Breast epithelium (tissue), 4 donors: Measurements from ENCODE around the gene PCSK1. TPM values are rescaled to one million over a fixed set of nuclear protein-coding genes. Genes with fewer than 3 reads are reported as not detected.
"Not testable (repeated sequence)": the region's sequence is repeated elsewhere in the genome, so short reads cannot be mapped to it uniquely, and the experiment has no call there.

Experiments
- DNase-seq, 2 donors: peaks; one replicate each; pipeline ENCODE4 v3.0.0-alpha.2; 2019; ENCODE audit warnings: low spot score in 2 of 2
- H3K27ac ChIP-seq, 2 donors: fragments of 200-600 bp; sonication (generic) in 1 of 2; one replicate each; pipeline ENCODE4 v1.5.1; 2016 to 2019; ENCODE audit warnings: mild to moderate bottlenecking in 1 of 2
- H3K27me3 ChIP-seq, 2 donors: fragments of 200-600 bp; sonication (generic) in 1 of 2; one replicate each; pipeline versions ENCODE4 v1.5.1 to v1.6.0; 2017 to 2019; ENCODE audit warnings: control low read depth in 1 of 2, mild to moderate bottlenecking in 1 of 2
- H3K36me3 ChIP-seq: fragments of 200-600 bp; one replicate; pipeline ENCODE4 v1.5.1; 2019
- H3K4me1 ChIP-seq, 2 donors: fragments of 200-600 bp; sonication (generic); one replicate each; pipeline ENCODE4 v1.5.1; 2016 to 2019; ENCODE audit warnings: control low read depth in 1 of 2
- H3K4me3 ChIP-seq, 3 donors: fragments of 200-600 bp; sonication (generic); 1 replicate in 2 of 3; 2 replicates in 1 of 3; pipeline ENCODE4 v1.5.1; 2016 to 2019; ENCODE audit warnings: mild to moderate bottlenecking in 3 of 3, moderate library complexity in 2 of 3
- H3K9me3 ChIP-seq, 2 donors: fragments of 200-600 bp; sonication (generic) in 1 of 2; one replicate each; pipeline ENCODE4 v1.5.1; 2016 to 2019; ENCODE audit warnings: control low read depth in 1 of 2
- CTCF ChIP-seq, 3 donors: fragments of 450-650 bp; IDR thresholded peaks; one replicate each; pipeline ENCODE4 v1.5.1; 2016 to 2017; ENCODE audit warnings: antibody characterized with exemption in 3 of 3, mild to moderate bottlenecking in 3 of 3, moderate library complexity in 3 of 3
- POLR2A ChIP-seq: fragments of 450-650 bp; IDR thresholded peaks from one replicate; pipeline ENCODE4 v1.6.1; 2016; ENCODE audit warnings: antibody characterized with exemption, mild to moderate bottlenecking, moderate library complexity
- POLR2AphosphoS5 ChIP-seq, 3 donors: sonication (generic); formaldehyde crosslinking; IDR thresholded peaks; one replicate each; pipeline ENCODE4 v1.6.1; 2017; ENCODE audit warnings: antibody characterized with exemption in 3 of 3
- intact Hi-C: fragments of 100-400 bp; cut with DNase I; formaldehyde crosslinking; loops from one replicate; pipeline ENCODE4 v1.15.1; 2023; ENCODE audit warnings: low total_unique reads
- total RNA-seq, 3 donors: library from RNA; depleted of rRNA; stranded (reverse); fragments of >200 nt; gene quantifications; one replicate each; pipeline ENCODE4 v1.1.0, GENCODE V29; 2016

Gene PCSK1
- total RNA-seq, 3 donors from 2014 or later: 0.59 to 5.6 (median 2.4) TPM

GRCh38 chr5:96377167-96377566, 55.9 kb downstream of the PCSK1 start:
- no peak for DNase-seq
- Histone ChIP-seq H3K4me3 (no peak overlapping the region), H3K36me3 (no peaks in the 10 kb centered on the region), H3K27me3 (no peaks in the 10 kb centered on the region), H3K9me3 (no peaks in the 10 kb centered on the region), H3K27ac (no peak overlapping the region), H3K4me1 (no peaks in the 10 kb centered on the region)
- no peak for TF ChIP-seq POLR2AphosphoS5 (IDR thresholded peaks at IDR 0.05)
- TF ChIP-seq CTCF (IDR thresholded peaks at IDR 0.05): no peak
- TF ChIP-seq POLR2A: no peak
- intact Hi-C loops: no loop called here

GRCh38 chr5:96374653-96375052, 58.4 kb downstream of the PCSK1 start:
- Histone ChIP-seq H3K9me3 (no peaks in the 10 kb centered on the region), H3K36me3 (no peaks in the 10 kb centered on the region), H3K4me3 (no peak overlapping the region), H3K4me1 (no peaks in the 10 kb centered on the region), H3K27me3 (no peaks in the 10 kb centered on the region), H3K27ac (no peak overlapping the region)
- no peak for DNase-seq
- intact Hi-C loops: no loop called here
- no peak for TF ChIP-seq POLR2A
- no peak for TF ChIP-seq CTCF (IDR thresholded peaks at IDR 0.05)
- TF ChIP-seq POLR2AphosphoS5 (IDR thresholded peaks at IDR 0.05): no peak

- no peak for DNase-seq
- Histone ChIP-seq H3K36me3 (no peaks in the 10 kb centered on the region), H3K27ac (no peak overlapping the region), H3K4me1 (no peaks in the 10 kb centered on the region), H3K9me3 (no peaks in the 10 kb centered on the region), H3K4me3 (no peak overlapping the region), H3K27me3 (no peaks in the 10 kb centered on the region)
- no peak for TF ChIP-seq POLR2A
- no peak for TF ChIP-seq CTCF (IDR thresholded peaks at IDR 0.05)
- intact Hi-C loops: no loop called here
Measured at GRCh38 chr5:96373381-96373733, 59.7 kb downstream of the PCSK1 start.

- H3K4me3 ChIP-seq: no peak overlapping the region
- no peak for DNase-seq
- TF ChIP-seq POLR2A: no peak
- no peaks in the 10 kb centered on the region for H3K36me3 ChIP-seq
- H3K27me3 ChIP-seq: no peaks in the 10 kb centered on the region
- H3K27ac ChIP-seq: no peak overlapping the region
- H3K9me3 ChIP-seq: no peaks in the 10 kb centered on the region
- H3K4me1 ChIP-seq: no peaks in the 10 kb centered on the region
- intact Hi-C loops: no loop called here
Measured at GRCh38 chr5:96372726-96373380, 60.2 kb downstream of the PCSK1 start.

GRCh38 chr5:96370976-96371375, 62.1 kb downstream of the PCSK1 start:
- no peak for DNase-seq
- H3K36me3 ChIP-seq: no peaks in the 10 kb centered on the region
- no peaks in the 10 kb centered on the region for H3K4me1 ChIP-seq
- TF ChIP-seq CTCF (IDR thresholded peaks at IDR 0.05) (no peak), POLR2A (no peak), POLR2AphosphoS5 (IDR thresholded peaks at IDR 0.05) (no peak)
- H3K9me3 ChIP-seq: no peaks in the 10 kb centered on the region
- no peak overlapping the region for H3K4me3 ChIP-seq
- intact Hi-C loops: no loop called here
- H3K27ac ChIP-seq: no peak overlapping the region
- H3K27me3 ChIP-seq: no peaks in the 10 kb centered on the region

- H3K4me1 ChIP-seq, H3K36me3 ChIP-seq, H3K27ac ChIP-seq, H3K4me3 ChIP-seq, DNase-seq, H3K27me3 ChIP-seq, intact Hi-C loops, H3K9me3 ChIP-seq: not testable (repeated sequence)
Measured at GRCh38 chr5:96367337-96367736, 65.7 kb downstream of the PCSK1 start.
